DND-41 (cell line): ENCODE measurements around the gene VAV3.

Experiments used
- CTCF ChIP-seq: IDR thresholded peaks from 2 replicates; pipeline ENCODE4 v1.5.1; 2012; ENCODE audit warnings: borderline replicate concordance, low read length, moderate library complexity, mild to moderate bottlenecking; ENCODE audit not compliant: poor library complexity, severe bottlenecking; ENCODE audit errors: extremely low read depth
- EZH2 ChIP-seq: IDR thresholded peaks from 3 replicates; pipeline ENCODE4 v1.6.1; 2012; ENCODE audit warnings: borderline replicate concordance, low read depth, mild to moderate bottlenecking, moderate library complexity, low read length, inconsistent platforms; ENCODE audit not compliant: severe bottlenecking

GRCh38 chr1:107889524-107889923 is 75.5 kb downstream of the VAV3 start:
- no peak for TF ChIP-seq CTCF
- TF ChIP-seq EZH2, result no peak
